H7 (cell line): ENCODE data around the gene AKAP6. TPM values are rescaled to one million over a fixed set of nuclear protein-coding genes. Genes with fewer than 3 reads are reported as not detected.
"Not testable (repeated sequence)": the region's sequence is repeated elsewhere in the genome, so short reads cannot be mapped to it uniquely, and the experiment has no call there.

Source experiments
- DNase-seq: peaks from one replicate; pipeline ENCODE4 v3.0.0; 2012
- H3K27me3 ChIP-seq: 2 replicates; pipeline ENCODE4 v1.6.0; 2011; ENCODE audit warnings: mild to moderate bottlenecking, low read length; ENCODE audit not compliant: control insufficient read depth, insufficient read depth
- H3K36me3 ChIP-seq: replicated peaks from 2 replicates; pipeline ENCODE4 v1.5.1; 2011; ENCODE audit warnings: low read length; ENCODE audit not compliant: control insufficient read depth, insufficient read depth
- H3K4me3 ChIP-seq: 2 replicates; pipeline ENCODE4 v1.5.1; 2011; ENCODE audit warnings: low read depth, mild to moderate bottlenecking, control low read depth, low read length, moderate library complexity; ENCODE audit not compliant: insufficient read depth
- total RNA-seq: library from RNA; depleted of rRNA; stranded (reverse); fragments of >200 nt; shearing (Covaris generic); gene quantifications from 2 replicates; pipeline ENCODE4 v1.2.3, GENCODE V29; 2014

AKAP6 gene
- total RNA-seq, 1 experiment from 2014 or later: 0.28 TPM

DNA sequence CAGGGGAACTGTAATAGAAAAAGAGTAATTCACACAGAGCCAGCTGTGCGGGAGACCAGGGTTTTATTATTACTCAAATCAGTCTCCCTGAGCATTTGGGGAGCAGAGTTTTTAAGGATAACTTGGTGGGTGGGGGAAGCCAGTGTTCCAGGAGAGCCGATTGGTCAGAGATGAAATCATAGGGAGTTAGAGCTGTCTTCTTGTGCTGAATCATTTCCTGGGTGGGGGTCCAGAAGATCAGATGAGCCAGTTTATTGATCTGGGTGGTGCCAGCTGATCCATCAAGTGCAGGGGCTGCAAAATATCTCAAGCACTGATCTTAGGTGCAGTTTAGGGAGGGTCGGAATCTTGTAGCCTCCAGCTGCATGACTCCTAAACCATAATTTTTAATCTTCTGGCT, 44.1 kb downstream of the AKAP6 start:
- not testable (repeated sequence) for H3K4me3 ChIP-seq

DNA sequence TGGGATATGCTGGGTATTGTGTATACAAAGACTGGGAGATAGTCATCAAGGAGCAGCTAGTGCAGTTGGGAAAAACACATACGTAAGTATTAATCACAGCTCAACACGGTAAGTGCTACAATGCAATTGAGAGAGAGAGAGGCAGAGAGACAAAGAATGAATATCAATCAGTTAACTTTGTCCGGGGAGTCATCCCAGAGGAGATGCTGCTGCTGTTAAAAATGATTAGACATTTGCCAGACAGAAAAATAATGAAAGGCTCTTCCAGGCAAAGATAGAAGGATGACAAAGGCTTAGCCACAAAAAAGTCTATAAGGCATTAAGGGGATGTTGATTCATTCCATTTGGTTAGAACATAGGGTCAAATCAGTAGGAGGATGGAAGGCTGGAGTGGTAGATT, 45.1 kb downstream of the AKAP6 start:
- no peak for DNase-seq
- Histone ChIP-seq H3K36me3 (no peaks in the 10 kb centered on the region), H3K27me3 (no peaks in the 10 kb centered on the region), H3K4me3 (no peak overlapping the region)

More for the DNA sequence above, 44.1 kb downstream of the AKAP6 start:
- H3K27me3 ChIP-seq, H3K36me3 ChIP-seq, DNase-seq: not testable (repeated sequence)

DNA sequence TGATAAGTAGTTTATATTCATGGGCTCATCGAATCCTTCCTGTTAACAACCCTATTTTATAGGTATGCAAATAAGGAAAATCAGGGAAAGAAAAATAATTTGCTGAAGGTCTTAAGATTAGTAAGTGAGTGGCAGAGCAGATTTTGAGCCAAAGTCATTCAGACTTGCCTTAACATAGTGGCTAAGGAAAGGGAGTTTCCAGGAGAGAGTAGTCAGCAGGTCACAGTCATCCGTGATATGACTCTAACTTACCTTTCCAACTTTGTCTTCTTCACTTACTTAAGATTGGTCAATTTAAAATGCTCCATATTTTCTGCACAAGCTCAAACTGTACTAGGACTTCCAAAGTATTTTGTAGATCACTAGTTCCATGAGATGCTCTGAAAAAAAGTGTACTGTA, 46.6 kb downstream of the AKAP6 start:
- H3K4me3 ChIP-seq: no peak overlapping the region
- no peaks in the 10 kb centered on the region for H3K36me3 ChIP-seq
- H3K27me3 ChIP-seq: no peaks in the 10 kb centered on the region
- DNase-seq: no peak

DNA sequence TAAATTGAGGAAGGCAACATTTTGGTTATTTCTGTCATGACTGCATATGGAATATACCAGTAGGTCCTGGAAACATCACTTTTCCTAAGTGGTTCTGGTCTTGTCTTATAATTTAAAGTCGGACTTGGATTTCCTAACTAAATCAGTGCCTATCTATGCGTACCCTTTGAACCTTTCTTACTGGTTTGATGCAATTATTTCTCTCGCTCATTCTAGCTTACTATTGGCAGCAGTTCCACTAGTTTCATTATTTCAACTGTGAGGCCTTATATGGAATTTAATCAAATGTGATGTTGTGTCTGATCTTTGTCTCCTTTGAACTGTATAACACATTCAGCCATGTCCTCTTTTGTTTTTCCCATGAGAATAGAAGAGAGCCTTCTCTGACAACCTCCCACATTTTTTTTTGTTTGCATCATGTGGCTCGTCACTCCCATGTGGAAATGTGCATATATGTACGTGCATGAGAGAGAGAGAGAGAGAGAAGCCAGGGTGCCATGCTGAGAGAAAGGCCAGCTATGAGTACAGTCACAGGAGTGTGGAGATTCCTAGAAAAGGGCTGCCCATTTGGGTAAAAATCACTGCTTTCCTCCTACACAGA, 48.0 kb downstream of the AKAP6 start:
- Histone ChIP-seq H3K4me3 (no peak overlapping the region), H3K36me3 (no peaks in the 10 kb centered on the region), H3K27me3 (no peaks in the 10 kb centered on the region)
- no peak for DNase-seq

DNA sequence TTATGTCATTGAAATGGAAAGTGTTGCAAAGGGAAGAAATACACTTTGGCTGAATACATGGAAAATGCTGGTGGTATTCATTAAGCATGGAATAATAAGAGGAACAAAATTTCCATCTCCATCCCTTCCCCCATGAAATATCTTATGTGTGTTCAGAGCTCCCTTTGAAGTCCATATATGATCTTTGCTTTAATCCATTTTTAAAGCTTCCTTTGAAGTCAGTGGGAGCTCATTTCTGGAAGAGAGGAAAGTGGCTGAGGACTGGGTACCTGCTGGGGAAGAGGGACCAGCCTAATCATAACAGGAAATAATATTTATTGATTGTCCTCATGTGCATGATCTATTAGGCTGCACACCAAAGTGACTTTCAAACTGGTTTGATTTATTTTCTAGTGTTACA, 49.2 kb downstream of the AKAP6 start:
- no peak for DNase-seq
- Histone ChIP-seq H3K4me3 (no peak overlapping the region), H3K36me3 (no peaks in the 10 kb centered on the region), H3K27me3 (no peaks in the 10 kb centered on the region)

DNA sequence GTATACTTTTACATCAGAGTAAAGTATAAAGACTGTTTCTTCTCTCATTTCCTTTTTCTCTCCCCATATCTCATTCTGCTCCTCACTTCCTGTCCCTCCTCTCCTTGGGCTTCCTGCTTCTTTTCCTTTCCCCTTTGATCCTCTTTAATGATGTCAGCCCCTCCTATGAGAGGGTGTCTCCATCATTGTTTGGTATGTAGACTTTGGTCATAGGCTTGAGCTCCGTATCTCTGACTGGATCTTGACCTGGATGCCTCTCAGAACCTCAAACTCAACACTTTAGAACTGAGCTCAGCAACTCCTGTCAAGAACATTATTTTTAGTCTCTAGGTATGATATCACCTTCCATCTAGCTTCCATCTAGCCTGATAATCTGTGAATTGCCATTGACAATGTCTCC, 50.3 kb downstream of the AKAP6 start:
- H3K36me3 ChIP-seq: no peaks in the 10 kb centered on the region
- no peaks in the 10 kb centered on the region for H3K27me3 ChIP-seq
- no peak overlapping the region for H3K4me3 ChIP-seq
- DNase-seq: no peak

DNA sequence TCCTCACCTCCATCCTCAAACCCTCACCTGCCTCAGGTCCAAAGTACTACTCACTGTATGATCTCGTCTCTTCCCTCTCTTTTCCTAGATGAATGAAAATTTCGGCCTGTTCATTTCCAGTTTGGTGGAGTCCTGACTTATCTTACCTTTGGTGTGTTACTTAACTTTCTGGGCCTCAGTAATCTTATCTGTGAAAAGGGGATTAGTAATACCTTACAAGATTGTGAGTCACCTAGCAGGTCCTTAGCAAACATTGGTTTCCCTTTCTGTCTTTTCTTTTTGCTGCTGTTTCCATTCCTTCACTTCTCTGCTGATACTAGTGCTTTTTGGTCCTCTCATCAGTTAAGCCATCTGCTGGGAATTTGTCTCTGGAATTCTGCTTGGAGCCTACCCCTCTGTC, 52.8 kb downstream of the AKAP6 start:
- H3K4me3 ChIP-seq: no peak overlapping the region
- no peaks in the 10 kb centered on the region for H3K27me3 ChIP-seq
- H3K36me3 ChIP-seq: no peaks in the 10 kb centered on the region
- DNase-seq: no peak

DNA sequence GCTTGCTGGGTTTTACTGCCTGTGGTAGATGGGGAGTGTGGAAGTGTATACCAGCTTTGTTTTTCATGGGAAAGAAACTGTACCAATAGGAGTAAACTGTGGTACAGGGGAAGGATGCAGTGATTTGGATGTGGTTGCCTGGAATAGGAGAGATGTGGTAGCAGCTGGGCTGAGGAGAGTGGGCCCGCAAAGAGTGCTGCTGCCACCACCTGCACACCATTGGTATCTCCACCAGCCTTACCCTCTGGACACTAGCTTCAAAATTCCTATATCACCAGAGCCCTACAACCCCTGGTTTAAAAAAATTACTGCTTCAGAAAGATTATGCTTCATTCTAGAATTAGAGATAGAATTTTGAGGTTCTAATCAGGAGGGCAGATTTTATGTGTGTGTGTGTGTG, 53.6 kb downstream of the AKAP6 start:
- Histone ChIP-seq H3K4me3 (no peak overlapping the region), H3K36me3 (no peaks in the 10 kb centered on the region), H3K27me3 (no peaks in the 10 kb centered on the region)
- DNase-seq: peak; percentile 4

DNA sequence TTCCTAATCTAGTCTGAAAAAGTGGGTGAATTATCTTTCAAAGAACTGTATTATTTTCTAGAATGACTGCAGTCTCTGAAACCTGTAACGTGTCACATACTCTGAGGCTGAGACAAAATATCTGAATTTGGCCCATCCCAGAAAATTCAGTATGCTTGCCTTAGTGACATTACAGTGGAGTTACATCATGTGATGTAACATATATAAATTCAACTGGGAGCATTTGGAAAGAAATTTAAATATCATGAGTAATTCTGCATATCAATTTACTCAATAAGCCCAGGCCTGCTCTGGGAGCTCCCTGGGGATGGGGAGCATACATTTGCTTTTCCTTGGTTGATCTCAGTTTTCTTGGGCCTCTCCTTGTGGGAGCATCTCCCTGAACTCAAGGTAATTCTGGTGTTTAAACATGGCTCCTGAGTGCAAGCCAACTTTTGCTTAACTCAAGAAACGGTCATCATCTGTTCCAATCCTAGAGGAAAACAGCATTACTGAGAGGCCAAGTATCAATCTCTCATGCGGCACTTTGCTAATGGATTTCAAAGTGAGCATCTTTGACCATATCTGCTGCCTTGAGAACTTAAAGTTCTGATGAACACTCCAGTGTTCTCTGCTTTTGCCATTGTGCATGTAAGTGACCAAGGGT, 54.4 kb downstream of the AKAP6 start:
- DNase-seq: no peak
- H3K27me3 ChIP-seq: no peaks in the 10 kb centered on the region
- no peak overlapping the region for H3K4me3 ChIP-seq
- H3K36me3 ChIP-seq: no peaks in the 10 kb centered on the region

DNA sequence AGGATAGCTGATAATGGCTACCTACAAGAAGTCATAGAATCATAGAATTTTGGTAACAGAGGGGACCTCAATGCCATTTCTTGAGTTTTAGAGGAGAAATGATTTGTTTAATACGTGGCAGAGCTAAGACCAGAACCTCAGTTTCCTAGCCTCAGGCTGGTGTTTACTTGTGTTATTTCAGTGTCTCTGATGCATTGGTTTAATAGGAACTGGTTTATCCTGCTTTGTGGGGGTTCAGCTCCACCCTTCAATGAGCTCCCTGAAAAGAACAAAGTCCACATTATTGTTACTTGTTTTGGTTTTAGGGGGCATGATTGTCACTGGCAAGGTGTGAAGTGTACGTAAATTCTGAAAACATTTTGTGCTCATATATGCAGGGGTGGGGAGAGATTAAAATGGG, 55.4 kb downstream of the AKAP6 start:
- Histone ChIP-seq H3K4me3 (no peak overlapping the region), H3K27me3 (no peaks in the 10 kb centered on the region), H3K36me3 (no peaks in the 10 kb centered on the region)
- no peak for DNase-seq

DNA sequence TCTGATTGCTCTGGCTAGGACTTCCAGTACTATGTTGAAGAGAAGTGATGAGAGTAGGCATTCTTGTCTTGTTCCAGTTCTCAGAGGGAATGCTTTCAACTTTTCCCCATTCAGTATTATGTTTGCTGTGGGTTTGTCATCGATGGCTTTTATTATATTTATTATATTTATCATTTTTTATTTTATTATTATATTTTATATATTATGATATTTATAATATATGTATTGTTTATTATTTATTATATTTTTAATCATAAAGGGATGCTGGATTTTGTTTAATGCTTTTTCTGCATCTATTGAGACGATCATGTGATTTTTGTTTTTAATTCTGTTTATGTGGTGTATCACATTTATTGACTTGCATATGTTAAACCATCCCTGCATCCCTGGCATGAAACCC, 58.2 kb downstream of the AKAP6 start:
- not testable (repeated sequence) for H3K4me3 ChIP-seq, H3K27me3 ChIP-seq, H3K36me3 ChIP-seq, DNase-seq

DNA sequence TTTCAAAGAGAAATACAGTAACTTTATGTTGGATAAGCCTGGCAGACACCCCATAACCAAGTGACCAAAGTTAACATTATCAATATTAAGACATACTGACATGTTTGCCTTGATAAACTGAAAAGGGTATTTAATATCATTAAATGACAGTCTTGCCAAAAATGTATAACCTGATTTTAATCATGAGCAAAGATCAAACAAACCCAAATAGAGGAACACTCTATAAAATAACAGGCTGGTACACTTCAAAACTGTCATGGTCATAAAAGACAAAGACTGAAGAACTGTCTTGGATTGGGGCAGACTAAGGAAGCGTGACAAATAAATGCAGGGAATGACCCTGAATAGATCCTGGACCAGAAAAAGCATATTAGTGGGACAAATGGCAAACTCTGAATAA, 64.0 kb downstream of the AKAP6 start:
- Histone ChIP-seq H3K36me3 (no peaks in the 10 kb centered on the region), H3K27me3 (no peaks in the 10 kb centered on the region), H3K4me3 (no peak overlapping the region)
- DNase-seq: no peak

DNA sequence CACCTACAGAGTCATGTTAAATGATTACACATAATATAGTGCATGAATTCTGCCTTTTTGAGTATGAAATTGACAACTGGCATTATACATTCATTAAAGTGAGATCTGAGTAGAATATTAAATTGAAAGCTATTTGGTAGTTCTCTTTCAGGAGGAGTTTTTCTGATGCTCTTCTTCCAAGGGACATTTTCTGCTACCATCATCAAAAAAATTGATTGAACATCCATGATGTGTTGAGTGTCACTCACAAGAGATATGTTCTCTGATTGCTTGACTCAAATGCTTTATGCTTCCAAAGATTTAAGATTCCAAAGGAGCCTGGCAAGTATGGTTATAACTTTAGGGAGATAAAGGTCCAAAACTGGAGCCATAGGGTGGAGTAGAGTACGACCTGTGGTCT, 64.9 kb downstream of the AKAP6 start:
- no peak overlapping the region for H3K4me3 ChIP-seq
- H3K27me3 ChIP-seq: no peaks in the 10 kb centered on the region
- DNase-seq: no peak
- no peaks in the 10 kb centered on the region for H3K36me3 ChIP-seq

DNA sequence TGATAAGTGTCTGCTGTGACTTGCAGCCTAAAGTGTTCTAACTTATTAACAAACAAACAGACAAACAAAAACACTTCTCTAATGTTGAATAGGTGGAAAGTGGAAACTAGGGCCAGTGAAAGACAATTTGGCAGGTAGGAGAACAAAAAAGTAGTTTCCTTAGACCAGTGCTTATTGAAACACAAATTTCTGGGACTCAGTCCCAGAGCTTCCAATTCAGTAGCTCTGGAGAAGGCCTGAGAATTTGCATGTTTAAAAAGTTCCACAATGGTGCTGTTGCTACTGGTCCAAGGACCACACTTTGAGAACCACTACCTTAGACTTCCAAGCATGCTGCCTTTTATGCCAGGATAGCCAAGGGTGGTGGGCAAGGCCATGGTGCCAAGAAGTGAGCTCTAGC, 67.8 kb downstream of the AKAP6 start:
- DNase-seq: no peak
- Histone ChIP-seq H3K4me3 (no peak overlapping the region), H3K27me3 (no peaks in the 10 kb centered on the region), H3K36me3 (no peaks in the 10 kb centered on the region)

DNA sequence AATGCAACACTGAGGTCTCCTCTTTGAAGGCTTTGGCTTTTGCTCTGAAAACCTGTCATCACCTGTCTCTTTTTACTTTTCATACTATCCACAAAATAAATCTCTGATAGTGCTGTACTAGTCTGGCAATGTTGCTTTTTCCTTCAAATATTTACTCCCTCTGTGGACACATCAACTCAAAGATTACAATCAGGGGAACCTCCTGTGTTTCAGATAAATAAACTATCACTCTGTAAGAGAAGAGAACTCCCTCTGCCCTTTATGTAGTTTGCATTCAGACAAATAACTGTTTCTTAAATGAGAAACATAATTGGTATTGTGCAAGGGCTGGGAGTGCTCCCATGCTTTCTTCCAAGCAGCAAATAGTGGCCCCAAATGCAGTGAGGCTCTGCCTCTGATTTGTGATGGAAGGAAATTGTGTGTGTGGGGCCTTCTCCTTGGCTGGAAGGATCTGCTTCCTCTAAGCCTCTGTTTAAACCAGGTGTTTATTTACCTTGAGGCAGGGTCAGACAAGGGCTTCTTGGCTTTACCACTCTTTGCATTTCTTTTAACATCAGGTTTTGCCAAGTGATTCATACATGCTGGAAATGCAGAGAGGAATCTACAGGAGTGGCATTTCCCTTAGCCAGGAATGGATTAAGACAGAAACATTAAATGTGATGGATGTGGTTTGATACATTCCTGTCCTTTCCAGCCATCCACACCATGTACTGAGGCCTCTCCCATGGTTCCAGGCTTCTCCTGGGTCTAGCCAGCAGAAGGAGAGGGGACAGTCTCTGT, 69.0 kb downstream of the AKAP6 start:
- no peak overlapping the region for H3K4me3 ChIP-seq
- H3K36me3 ChIP-seq: no peaks in the 10 kb centered on the region
- no peak for DNase-seq
- no peaks in the 10 kb centered on the region for H3K27me3 ChIP-seq
